Measurements from ENCODE around the gene USP3.
"Not testable (repeated sequence)": the region's sequence is repeated elsewhere in the genome, so short reads cannot be mapped to it uniquely, and the experiment has no call there.

USP3 gene

DNA sequence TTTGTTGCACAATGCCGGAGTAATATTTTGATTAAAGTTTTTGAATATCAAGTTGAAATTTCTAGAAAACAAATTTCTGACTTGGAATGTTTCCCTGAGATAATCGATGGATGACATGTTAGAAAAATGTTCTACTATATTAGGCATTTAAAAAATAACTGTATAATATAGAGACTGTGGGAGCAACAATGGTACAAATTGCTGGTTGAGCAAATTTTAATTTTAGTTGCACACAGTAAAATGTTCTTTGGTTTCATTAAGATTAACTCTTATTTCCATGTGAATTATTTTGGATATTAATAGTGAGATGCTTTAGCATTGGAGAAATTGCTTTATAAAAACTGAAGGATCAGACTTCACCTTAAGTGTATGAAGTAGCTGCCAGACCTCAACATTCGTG lies 9.3 kb downstream of the USP3 start:
- no peak for DNase-seq

DNA sequence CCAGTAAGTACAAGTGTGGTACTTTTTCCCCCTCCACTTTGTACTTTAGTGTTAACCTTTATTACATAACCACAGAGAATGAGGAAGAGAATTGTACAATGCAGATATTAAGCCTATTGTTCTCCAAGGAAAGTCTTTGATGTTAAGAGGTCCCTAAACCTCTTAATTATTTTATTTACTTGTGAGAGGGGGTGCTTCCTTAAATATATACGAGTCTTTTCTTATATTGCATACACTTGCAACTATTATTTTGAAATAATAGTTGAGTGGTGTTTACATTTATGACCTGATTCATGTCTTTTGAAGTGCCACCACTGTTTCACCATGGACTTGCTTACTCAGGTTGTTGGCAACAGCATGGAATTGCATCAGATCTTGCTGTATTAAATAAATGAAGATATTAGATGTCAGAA lies 10.1 kb downstream of the USP3 start:
- DNase-seq = no peak

DNA sequence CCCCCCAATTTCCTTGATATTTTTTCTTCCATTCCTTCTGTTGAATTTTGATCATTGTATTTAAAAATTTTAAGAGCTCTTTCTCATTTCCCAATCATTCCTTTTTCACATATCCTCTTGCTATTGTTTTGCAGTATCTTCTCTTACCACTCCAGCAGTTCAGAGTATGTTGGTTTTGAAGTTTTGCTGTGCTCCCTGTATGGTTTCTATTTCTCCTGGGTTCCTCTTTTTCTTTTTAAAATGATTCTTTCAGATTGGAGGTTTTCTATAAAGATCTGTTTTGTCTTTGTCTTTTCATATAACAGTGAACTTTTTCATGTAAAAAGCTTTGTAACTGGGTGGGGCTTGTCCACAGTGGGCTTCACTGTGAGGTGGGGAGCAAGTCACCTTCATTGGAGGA lies 12.8 kb downstream of the USP3 start:
- no peak for DNase-seq

DNA sequence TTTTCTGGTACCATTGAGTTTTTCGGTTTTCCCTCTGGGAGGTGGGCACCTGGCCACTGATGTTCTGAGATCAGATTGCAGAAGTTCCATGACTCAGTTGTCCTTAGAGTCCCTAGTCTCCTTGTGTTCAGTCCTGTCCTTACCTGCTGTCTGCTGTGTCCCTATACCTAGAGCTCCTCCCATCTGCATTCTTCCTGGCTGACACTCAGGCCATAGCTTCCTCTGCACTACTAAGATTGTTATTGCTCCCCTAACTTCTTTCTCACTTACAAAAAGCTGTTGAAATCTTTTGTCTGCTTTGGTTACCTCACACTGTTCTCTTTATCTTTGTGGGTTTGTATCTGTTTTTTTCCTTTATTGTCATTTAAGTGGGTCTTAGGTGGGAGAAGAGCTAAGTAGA lies 13.2 kb downstream of the USP3 start:
- no peak for DNase-seq

DNA sequence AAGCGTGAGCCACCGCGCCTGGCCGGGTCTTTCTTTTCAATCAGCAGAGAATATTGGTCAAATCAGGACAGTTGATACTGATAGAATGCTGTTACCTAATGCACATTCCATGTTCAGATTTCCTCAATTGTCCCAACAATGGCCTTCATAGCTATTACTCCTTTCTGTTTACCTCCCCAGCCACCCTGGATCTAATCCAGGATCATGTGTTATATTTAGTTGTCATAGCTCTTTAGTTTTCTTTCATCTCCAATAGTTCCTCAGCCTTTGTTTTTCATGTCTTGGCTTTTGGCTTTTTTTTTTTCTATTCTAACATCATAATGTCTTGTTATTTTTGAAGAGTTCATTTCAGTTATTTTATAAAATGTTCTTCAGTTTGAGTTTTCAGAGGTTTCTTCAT lies 14.6 kb downstream of the USP3 start:
- no peak for DNase-seq

DNA sequence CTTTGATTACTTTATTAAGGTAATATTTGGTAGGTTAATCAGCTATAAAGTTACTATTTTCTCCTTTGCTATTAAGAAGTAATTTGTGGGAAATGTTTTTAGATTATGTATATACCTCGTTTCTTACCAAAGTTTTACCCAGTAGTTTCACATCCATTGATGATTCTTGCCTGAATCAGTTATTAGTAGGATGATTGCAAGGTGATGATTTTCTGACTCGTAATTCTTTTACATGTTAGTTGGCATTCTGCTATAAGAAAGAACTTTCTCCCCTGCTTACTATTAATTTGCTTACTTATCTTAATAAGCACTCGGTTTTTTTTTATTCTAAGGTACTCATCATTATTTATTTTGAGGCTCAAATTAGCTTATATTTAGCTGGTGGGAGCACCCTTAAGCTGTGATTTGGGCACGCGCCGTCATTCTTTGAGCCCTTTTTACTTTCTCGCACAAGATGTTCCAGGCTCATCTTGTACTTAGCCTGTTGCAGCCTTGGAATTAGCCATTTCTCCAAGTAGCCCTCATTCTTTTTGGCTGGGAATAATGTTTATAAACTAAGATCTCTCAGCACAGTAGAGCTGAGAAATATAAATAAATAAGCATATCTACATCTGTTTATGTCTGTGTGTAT lies 15.3 kb downstream of the USP3 start:
- no peak for DNase-seq

DNA sequence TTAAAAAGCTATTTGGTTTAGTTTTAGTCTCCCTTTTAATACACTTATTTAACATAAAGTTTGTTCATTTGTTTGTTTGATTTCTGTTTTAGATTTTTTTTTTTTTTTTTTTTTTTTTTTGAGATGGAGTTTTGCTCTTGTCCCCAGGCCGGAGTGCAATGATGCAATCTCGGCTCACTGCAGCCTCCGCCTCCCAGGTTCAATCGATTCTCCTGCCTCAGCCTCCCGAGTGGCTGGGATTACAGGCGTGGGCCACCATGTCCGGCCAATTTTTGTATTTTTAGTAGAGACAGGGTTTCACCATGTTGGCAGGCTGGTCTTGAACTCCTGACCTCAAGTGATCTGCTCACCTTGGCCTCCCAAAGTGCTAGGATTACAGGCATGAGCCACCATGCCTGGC lies 16.1 kb downstream of the USP3 start:
- not testable (repeated sequence) for DNase-seq

DNA sequence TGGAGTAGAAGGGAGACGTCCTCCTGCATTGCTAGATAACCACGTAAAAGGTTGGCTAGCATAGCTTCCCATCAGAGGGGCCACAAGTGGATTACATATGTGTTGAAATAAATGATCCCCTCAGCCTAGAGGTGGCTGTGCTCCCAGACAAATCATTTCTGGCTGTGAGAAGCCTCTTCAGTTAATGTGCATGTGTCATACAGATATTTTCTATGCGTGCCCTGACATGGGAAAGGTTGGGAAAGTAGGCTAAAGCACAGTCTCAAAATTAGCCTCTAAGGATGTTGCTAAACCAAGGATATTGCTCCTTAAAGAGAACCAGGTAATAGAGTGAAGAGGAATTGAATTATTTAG lies 17.8 kb downstream of the USP3 start:
- DNase-seq = no peak

DNA sequence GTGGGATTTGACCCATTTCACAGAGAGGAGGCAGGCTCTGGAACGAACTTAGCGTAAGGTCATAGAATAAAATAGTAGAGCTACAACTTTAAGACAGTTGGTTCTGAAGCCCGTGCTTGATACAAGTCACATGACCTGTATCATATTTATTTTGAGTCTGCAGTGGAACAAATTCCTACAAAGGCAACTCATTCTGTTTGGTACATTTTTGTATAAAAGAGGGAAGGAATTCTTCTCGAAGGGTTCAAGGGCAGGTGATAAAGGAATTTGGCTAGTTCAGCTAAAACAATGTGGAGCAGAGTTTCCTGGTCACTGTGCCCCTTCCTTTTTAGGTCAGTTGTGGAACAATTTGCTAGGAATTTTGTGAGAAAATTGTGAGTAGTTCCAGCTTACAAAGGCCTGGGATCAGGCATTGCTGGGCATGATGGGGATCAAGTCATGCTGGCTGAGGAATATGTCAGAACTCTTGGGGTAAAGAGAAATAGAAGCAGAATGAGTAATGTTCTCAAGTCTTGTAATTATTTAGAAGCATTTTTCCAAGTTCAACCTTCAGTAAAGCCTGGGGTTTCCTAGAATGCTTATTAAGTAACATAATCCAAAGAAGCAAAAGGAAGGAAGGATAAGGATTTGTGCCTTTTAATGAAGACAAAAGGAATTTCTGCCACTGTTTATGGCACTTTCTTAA lies 19.1 kb downstream of the USP3 start:
- no peak for DNase-seq

DNA sequence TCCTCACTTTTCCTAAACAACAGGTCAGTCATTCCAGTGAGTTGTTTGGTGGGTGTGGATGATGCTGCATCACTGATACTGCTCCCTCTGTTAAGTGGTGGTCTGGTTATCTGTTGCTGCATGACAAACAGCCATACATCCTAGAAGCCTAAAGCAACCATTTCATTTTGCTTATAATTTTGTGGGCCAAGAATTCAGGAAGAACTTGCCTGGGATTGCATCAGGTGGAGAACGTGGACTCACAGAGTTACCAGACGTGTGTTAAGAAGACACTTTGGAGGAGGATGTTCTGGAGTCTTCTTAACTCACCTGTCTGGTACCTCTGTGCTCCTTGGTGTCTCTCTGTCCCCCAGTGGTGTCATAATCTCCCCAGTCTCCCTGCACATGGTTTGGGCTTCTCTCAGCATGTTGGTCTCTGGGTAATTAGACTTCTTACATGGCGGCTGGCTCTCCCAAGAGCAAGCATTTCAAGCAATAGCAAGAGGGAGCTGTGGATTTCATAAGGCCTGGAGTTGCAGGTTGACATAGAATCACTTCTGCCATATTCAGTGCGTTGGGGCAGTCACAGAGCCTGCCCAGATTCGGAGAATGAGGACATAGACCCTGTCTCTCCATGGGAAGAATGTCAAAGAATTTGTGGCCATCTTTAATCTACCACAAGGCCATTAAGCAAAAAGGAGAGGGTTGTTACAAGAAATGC lies 20.1 kb downstream of the USP3 start:
- no peak for DNase-seq

DNA sequence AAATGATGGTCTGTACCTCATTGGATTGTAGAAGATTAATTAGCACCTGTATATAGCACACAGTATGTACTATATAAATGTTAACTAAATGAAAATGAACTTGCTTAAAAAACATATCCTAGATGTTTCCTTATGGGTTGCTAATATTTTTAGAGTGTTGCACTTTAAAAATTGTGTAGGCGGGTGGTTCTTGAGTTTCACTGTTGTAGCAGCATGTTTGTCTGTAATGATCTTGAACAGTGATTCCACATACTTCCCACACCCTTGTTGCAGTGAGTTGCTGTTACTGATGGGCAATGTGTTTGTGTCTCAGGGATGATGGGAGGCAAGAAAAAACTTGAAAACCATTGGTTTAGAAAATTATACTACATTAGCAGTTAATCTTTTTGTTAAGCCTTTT lies 22.0 kb downstream of the USP3 start:
- no peak for DNase-seq

DNA sequence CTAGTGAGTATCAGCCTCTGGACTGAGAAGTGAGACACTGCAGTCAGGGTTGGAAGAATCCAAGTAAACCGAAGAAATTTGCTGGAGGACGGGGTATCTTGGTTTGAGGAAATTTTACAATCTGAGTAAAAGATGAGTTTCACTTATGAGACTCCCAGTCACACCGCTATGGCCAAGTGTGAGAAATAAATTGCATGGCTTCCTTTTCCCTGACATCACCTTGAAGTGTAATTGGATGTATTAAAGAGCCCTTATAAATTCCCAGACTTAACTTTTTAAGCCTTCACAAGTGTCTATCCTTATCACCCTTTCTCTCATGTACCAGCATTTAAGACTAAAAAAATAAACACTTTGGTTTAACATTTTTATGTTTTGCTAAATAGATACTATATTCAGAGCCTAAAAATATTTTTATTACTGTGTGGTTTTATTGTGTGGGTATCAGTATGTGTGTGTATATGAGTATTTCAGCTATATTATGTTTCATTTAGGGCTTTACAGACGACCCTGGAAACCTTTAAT lies 23.8 kb downstream of the USP3 start:
- DNase-seq = no peak

DNA sequence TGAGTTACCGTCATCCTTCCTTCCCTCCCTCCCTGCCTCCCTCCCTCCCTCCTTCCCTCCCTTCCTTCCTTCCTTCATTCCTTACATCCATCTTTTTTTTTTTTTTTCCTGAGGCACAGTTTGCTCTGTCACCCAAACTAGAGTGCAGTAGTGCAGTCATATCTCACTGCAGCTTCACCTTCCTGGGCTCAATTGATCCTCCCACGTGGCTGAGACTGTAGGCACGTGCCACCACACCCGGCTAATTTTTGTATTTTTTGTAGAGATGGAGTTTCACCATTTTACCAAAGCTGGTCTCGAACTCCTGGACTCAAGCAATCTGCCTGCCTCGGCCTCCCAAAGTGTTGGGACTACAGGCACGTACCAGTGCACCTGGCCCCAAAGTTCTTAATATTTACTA lies 25.8 kb downstream of the USP3 start:
- no peak for DNase-seq

DNA sequence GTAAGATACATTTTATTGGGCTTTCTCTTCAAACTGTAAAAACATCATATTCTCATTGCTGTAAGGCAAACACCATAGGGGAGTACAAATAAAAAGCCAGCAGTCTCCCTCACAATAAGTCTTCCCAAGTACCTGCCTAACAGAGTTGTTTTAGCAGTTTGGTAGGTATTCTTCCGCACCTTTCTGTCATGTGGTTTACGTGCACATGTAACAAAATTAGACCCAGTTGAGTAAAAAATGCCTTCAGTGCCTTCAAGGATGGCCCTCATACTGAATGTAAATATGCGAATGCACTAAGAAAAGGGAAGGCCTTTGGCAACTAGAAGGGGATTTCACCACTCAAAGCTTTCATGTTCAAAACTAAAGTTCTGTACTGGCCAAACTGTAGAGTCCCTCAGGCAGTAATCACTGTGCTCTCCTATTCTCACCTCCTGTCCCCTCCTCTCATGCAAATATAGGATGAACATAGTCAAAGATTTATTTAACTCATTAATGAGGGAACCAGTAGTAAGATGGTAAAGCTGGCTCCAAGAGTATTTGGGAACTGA lies 26.4 kb downstream of the USP3 start:
- no peak for DNase-seq

DNA sequence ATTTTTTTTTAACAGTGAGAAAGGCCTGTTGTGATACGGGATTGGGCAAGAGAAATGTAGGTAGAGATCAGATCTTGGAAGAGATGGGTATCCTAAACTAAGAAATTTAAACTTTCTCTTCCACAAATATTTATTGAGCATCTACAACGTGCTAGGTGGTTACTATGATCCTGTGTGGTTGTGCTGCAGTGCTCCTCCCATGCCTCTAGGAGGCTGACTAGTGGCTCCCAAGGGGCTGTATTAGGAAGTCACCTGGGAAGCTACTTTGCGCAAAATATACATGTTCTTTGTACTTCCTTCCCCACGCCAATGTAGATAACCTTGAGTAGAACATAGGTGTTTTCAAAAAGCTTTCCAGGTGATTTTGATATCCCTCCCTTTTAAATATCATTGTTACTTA lies 27.2 kb downstream of the USP3 start:
- no peak for DNase-seq

DNA sequence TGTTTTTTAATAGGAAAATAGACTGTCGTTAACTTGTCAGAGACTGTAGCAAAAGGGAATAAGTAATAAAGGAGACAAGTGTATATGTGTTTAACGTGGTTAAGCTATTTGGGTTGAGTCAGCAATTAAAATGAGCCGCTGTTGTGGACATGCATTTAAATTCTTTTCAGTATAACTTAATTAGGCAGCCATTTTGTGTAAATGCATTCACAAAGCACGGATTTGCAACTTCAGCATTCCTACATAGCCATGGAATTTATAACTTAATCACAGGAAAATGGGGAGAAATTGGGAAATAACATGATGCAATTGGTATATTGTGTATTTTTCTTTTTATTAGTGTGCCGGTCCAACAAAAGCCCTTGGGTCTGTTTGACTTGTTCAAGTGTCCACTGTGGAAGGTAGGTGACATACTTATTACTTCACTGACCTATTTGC lies 27.9 kb downstream of the USP3 start:
- DNase-seq = no peak

DNA sequence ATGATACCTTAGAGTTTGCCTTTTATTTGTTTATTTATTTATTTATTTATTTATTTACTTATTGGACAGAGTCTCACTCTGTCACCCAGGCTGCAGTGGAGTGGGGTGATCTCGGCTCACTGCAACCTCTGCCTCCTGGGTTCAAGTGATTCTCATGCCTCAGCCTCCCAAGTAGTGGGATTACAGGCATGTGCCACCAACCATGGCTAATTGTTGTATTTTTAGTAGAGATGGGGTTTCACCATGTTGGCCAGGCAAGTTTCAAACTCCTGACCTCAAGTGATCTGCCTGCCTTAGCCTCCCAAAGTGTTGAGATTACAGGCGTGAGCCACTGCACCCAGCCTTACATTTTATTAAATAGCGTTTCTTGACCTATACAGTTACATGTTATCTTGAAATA lies 30.5 kb downstream of the USP3 start:
- DNase-seq = not testable (repeated sequence)

DNA sequence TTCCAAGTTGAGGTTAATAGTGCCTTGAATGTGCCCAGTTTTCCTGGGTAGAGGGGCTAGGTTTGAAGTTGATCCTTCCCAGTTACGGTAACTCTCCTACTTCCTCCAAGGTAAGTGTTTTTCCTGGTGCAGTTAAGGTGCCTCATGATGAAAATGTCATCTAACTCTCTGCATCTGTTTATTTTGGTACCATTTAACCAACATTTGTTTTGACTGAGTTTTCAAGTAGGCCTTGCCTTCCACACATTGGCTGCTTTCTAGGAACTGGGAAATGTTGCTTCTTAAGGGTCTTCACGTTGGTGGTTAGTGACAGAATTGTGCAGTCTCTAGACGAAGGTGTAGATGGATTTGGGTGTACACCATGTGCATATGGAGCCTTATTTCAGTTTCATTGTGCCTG lies 31.3 kb downstream of the USP3 start:
- no peak for DNase-seq

DNA sequence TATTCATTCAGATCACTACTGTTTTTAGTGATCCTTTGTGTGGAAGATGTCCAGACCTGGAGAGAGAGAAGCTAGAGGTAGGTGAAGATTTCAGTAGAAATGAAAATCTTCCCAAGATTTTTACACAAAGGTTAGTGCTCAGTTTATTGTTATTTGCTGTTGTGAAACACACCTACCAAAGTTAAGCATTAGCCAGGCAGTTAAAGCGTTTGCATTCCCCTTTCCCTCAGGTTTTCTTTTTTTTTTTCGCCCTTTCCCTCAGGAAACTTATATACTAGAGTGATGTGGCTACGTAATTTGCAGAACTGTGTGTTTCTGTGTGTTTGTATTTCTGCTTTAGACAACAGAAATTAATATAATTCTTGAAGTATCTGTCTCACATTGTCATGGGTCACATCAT lies 34.5 kb downstream of the USP3 start:
- DNase-seq = no peak

DNA sequence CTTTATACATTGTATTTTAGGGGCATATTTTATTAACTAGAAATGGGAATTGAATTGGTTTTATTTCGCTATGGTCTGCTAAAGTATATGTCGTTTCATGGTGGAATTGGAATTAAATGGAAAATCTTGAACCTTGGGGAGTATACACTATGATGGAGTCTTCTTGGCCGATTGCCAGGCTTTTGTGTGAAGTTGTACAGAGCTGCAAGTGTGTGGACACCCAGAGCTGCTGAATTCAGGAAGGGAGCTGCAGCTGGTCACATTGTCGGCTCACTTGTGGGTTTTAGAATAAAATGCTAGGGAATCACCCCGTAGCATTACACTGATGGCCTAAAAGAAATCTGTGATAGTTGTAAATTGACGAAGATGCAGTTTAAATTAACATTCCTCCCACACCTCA lies 35.1 kb downstream of the USP3 start:
- DNase-seq = peak; percentile 10

DNA sequence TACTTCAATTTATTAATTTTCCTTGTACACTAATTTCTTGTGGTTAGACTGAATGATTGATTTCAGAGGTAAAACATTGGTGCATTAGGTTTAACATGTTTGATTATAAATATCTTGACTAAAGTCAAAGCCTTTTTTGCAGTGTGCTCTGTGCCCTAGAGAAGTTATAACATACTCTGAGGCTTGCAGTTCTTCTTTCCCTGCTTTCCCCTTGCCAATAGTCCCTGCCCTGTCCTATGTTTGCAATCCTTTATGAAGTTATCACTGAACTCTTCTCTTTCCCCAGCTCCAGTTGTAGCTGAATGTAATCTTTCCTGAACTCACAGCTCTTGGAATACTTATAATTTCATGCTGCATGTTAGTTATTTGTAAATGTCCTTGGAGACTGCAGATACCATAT lies 35.6 kb downstream of the USP3 start:
- DNase-seq = no peak

DNA sequence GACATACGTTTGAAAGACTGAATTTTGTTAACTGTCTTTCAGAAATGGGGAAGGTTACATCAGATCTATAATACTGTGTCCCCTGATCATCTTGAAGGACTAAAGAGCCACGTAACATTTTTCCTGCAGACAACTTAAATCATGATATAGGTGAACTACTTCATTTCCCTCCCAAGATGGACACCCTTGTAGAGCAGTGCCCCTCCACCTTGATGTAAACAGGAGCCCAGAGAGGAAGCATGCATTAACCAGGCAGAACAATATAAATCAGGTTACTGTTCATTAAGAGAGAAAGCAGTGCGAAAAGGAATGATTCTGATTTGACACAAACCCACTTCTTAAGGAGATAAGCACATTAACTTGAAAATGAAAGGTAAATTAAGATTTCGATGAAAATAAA lies 36.1 kb downstream of the USP3 start:
- no peak for DNase-seq

DNA sequence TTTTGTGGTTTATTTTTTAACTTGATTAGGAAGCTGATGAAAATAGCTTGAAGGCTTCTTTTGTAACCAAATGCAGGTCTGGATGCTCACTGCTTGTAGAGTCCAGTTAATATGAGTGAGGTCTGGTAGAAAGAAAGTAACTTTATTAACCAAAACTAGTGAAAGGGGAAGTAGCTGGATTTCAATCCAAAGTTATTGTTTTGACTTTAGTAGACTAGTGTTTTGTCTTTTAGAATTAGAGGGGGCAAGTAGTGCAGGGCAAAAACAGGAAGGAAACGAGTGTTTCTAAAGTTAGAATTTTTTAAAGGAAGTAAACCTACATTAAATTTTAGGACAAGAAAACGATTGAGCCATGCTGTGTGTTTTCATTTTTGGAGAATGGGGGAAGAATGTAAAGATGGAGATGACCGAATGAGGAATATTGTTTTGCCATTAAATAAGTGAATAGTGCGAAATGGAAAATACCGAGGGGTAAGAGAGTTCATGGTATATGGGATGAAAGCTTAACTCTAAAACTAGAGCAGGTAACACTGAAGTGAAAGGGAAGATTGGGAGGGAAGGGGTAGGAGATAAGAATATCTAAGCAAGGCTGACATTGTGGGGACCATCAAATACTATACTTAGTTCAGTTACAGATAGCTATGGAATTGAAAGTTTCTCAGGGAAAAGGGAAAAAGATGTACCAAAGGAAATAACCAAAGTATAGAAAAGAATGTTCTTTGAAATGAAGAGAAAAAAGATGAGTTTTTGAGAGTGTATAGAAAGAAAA lies 40.0 kb downstream of the USP3 start:
- no peak for DNase-seq

Measured in NCI-H2171 treated with DMSO at 0.1 percent for 48 hours (cell line).